RWPE1 (cell line): ENCODE results near the gene FXYD7.

Experiments
- CTCF ChIA-PET: fragments of 350-600 bp; sonication (Branson Sonifier 250); formaldehyde crosslinking; extraction: SDS; loops from one replicate; lab custom pipeline; 2021; lab: Yijun Ruan, JAX
- POLR2A ChIA-PET: fragments of 400-600 bp; formaldehyde crosslinking; extraction: SDS; loops from one replicate; lab custom pipeline; 2020; ENCODE audit warnings: antibody characterized with exemption; ENCODE audit not compliant: low non-redundant PET; lab: Yijun Ruan, JAX
- DNase-seq: peaks from one replicate; pipeline ENCODE4 v3.0.0; 2012; ENCODE audit warnings: low spot score
- H3K27ac ChIP-seq: fragments of 450-650 bp; 2 replicates; pipeline ENCODE4 v1.5.1; 2017
- TF ChIP-seq, protein P1 (sequence below): fragments of 450-650 bp; conservative IDR thresholded peaks from 2 replicates; pipeline ENCODE4 v1.5.1; 2017; ENCODE audit warnings: low read depth, mild to moderate bottlenecking

The FXYD7 gene

DNA sequence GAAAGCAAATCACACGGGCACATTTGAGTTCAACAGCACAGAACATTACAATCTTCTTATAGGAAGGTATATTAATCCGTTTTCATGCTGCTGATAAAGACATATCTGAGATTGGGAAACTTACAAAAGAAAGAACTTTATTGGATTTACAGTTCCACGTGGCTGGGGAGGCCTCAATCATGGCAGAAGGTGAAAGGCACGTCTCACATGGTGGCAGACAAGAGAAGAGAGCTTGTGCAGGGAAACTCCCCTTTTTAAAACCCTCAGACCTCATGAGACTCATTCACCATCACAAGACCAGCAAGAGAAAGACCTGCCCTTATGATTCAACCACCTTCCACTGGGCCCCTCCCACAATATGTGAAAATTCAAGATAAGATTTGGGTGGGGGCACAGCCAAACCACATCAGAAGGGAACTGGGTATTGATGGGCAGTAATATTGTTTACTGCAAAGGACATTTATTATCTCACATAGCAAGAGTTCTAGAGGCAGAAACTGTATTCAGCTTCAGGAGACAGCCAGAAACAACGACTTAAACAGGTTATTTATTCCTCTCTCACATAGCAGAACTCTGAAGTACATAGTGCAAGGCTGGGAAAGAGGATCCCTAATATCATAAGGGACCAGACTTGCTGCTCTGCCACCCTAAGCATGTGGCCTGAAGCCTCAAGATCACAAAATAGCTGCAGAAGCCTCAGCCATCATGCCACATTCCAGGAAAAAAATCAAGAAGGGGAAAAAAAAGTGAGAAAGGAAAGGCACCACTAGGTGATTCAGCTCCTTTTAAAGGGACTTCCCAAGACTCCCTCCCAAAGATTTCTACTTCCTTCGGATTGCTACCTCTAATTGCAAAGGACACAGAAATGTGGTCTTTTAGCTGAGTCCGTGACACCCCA is 34.6 kb downstream of the FXYD7 start:
- TF ChIP-seq, protein P1, sequence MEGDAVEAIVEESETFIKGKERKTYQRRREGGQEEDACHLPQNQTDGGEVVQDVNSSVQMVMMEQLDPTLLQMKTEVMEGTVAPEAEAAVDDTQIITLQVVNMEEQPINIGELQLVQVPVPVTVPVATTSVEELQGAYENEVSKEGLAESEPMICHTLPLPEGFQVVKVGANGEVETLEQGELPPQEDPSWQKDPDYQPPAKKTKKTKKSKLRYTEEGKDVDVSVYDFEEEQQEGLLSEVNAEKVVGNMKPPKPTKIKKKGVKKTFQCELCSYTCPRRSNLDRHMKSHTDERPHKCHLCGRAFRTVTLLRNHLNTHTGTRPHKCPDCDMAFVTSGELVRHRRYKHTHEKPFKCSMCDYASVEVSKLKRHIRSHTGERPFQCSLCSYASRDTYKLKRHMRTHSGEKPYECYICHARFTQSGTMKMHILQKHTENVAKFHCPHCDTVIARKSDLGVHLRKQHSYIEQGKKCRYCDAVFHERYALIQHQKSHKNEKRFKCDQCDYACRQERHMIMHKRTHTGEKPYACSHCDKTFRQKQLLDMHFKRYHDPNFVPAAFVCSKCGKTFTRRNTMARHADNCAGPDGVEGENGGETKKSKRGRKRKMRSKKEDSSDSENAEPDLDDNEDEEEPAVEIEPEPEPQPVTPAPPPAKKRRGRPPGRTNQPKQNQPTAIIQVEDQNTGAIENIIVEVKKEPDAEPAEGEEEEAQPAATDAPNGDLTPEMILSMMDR: no peak
- H3K27ac ChIP-seq: no peak overlapping the region
- POLR2A ChIA-PET: no interaction called here
- CTCF ChIA-PET: interaction anchor here (1.7 kb wide), 1 partner anchor 9 kb away, joined by 4 read pairs; no protein-coding TSS in a partner anchor
- no peak for DNase-seq

DNA sequence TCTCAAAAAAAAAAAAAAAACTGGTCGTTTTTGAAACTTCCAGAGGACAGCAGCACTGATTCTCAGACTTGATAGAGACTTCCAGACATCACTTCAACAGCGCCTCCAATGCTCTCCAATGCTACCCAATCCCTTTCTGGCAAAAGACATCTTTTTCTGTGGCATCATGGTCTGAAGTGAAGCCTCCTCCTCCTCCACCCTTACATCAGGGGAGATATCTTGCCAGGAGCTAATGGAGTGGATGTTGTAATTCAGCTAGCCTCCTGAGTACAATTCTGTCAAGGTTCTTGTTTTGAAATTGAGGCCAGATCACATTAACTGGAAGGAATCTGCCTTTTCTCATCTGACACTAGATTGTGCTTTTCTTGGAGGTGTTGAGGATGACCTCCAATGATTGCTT is 35.6 kb downstream of the FXYD7 start:
- ChIA-PET POLR2A (no interaction called here), CTCF (interaction anchor here (1.7 kb wide), 1 partner anchor 10 kb away, joined by 4 read pairs; no protein-coding TSS in a partner anchor)
- DNase-seq: no peak
- H3K27ac ChIP-seq: no peak overlapping the region
- TF ChIP-seq, protein P1: no peak

DNA sequence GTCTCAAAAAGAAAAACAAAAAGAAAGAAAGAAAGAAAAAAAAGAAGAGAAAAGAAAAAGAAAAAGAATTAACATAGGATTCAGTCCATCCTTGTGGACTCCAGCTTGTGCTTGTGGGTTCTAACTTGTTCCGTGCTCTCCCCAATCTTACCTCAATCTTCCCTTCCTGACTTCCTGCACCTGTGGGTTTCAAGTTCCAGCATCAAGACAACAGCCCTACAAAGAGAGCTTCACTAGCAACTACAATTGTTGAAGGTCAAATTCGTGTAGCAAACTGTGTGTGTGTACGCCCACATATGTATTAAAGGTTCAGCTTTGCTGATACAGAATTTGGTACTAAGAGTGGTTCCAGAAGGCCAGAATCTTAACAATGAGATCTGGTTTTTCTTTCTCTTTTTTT is 36.8 kb downstream of the FXYD7 start:
- no peak for DNase-seq
- TF ChIP-seq, protein P1: no peak
- ChIA-PET CTCF (no interaction called here), POLR2A (interaction anchor here (0.6 kb wide), 1 partner anchor 181 kb away, joined by 3 read pairs; no protein-coding TSS in a partner anchor)
- no peak overlapping the region for H3K27ac ChIP-seq

DNA sequence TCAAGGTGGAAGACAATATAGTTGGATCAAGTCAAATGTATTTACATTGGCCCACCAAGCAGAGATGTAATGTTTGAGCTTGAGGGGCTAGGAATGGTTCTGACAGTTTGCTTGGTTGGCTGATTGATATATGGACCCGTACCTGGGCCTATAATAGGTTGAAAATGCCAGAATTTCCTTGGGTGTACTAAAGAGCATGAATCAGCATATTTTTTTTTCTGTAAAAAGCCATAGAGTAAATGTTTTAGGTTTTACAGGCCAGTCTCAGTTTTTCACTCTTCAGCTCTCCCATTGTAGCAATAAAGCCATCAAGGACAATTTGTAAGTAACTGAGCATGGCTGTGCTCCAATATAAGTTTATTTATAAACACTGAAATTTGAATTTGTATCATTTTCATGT is 38.3 kb downstream of the FXYD7 start:
- ChIA-PET POLR2A (no interaction called here), CTCF (interaction anchor here (0.5 kb wide), 1 partner anchor 12 kb away, joined by 3 read pairs; no protein-coding TSS in a partner anchor)
- H3K27ac ChIP-seq: no peak overlapping the region
- no peak for DNase-seq
- TF ChIP-seq, protein P1: no peak

DNA sequence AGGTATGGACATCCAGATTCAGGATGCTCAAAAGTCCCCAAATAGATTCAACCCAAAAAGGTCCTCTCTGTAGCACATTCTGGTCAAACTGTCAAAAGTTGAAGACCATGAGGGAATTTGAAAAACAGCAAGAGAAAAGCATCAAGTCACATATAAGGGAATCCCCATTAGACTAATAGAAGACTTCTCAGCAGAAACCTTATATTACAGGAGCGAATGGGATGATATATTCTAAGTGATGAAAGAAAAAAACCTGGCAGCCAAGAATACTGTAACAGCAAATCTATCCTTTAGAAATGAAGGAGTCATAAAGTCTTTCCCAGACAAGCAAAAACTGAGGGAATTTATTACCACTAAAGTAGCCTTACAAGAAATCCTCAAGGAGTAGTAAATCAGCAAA is 41.2 kb downstream of the FXYD7 start:
- ChIA-PET POLR2A (no interaction called here), CTCF (no interaction called here)
- no peak for DNase-seq
- TF ChIP-seq, protein P1: no peak
- H3K27ac ChIP-seq: no peak overlapping the region

DNA sequence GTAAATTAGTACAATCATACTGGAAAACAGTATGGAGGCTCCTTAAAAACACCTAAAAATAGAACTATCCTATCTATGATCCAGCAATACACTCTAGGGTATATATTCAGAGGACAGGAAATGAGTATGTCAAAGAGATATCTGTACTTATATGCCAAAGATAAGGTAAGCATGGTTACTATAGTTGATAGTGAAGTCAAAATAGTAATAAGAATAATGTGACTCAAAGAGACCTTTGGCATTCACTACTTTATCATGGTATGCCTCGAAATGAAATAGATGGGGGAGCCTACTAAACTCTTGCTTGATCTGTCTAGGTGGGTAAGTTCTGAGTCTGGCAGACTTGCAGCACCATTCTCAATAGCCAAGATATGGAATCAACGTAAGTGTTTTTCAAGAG is 41.8 kb downstream of the FXYD7 start:
- TF ChIP-seq, protein P1: no peak
- H3K27ac ChIP-seq: no peak overlapping the region
- DNase-seq: no peak
- CTCF ChIA-PET: no interaction called here
- POLR2A ChIA-PET: no interaction called here
